ENCODE data around the gene C4BPA. TPM values are rescaled to one million over a fixed set of nuclear protein-coding genes. Genes with fewer than 3 reads are reported as not detected.

Gene C4BPA
- not detected for total RNA-seq

DNA sequence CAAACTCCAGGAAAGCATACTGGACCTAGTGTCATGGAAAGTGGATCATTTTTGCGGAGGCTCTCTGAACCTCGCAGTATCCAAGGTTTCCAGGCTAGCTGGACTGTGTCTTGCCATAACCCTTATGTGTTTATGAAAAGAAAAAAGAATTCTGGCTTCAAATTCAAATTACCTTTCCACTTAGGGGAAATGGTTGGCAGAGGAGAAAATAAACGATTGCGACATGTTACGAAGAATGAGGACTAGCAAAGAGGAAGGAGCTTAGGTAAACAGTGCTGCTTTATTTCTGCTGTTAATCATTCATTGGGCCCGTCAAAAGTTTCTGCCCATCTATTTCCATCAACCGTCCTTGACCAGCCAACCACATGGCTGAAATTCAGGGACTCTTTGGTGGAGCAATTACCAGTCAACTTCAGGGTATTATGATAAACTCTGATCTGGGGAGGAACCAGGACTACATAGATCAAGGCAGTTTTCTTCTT, at the start of gene C4BPA:
TSS of gene C4BPA (plus strand) at position 342 of the 482 bp plus-strand sequence. CDS start 8,793 bp downstream, outside the sequence.
- no peaks in the 10 kb centered on the region for H3K4me1 Mint-ChIP-seq

DNA sequence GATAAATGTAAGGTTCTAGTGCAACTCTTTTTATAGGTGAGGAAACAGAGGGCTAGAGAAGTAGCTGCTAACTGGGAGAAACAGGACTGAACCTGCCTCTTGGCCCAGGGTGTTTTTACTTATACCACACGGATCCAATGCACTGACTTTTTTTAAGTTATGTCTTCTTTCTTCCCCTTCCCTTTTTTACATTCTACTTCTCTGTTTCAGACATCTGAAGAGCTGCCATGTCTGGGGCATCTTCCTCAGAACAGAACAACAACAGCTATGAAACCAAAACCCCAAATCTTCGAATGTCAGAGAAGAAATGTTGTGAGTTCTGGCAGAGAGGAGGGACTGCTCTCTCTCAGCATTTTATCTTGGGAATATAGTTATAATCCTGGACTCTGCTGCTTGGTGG, 49.5 kb upstream of the C4BPA start:
- peaks cover 10% of the 10 kb centered on the region for H3K36me3 Mint-ChIP-seq (ENCODE audit: low read depth)
- H3K4me1 Mint-ChIP-seq = peaks cover 45% of the 10 kb centered on the region
- H3K9me3 Mint-ChIP-seq = peaks cover 9% of the 10 kb centered on the region
- H3K27me3 Mint-ChIP-seq = peaks cover 7% of the 10 kb centered on the region
- no peak for DNase-seq
- H3K4me3 Mint-ChIP-seq = no peak overlapping the region
- ChIA-PET POLR2A (no interaction called here), CTCF (interaction anchor here (0.5 to 0.7 kb wide), 2 partner anchors 23 to 844 kb away, joined by 3 to 4 read pairs; no protein-coding TSS in a partner anchor)
- no peak overlapping the region for H3K27ac Mint-ChIP-seq

More for the DNA sequence above, at the start of gene C4BPA:
- POLR2A ChIA-PET = no interaction called here
- no peak for DNase-seq
- CTCF ChIA-PET = interaction anchor here (1.7 kb wide), 1 partner anchor 9 kb away, joined by 5 read pairs; no protein-coding TSS in a partner anchor
- no peak within 1 kb of the TSS for H3K27ac Mint-ChIP-seq
- H3K27me3 Mint-ChIP-seq = peaks cover 18% of the 10 kb centered on the region
- H3K4me3 Mint-ChIP-seq = no peak within 1 kb of the TSS
- peaks cover 2% of the 10 kb centered on the region for H3K9me3 Mint-ChIP-seq
- peaks cover 9% of the 10 kb centered on the region for H3K36me3 Mint-ChIP-seq (ENCODE audit: low read depth)

- Mint-ChIP-seq H3K27me3 (peaks cover 7% of the 10 kb centered on the region), H3K36me3 (ENCODE audit: low read depth) (peaks cover 3% of the 10 kb centered on the region), H3K4me1 (peaks cover 42% of the 10 kb centered on the region), H3K9me3 (peaks cover 9% of the 10 kb centered on the region), H3K27ac (no peak overlapping the region), H3K4me3 (no peak overlapping the region)
- DNase-seq = no peak
- ChIA-PET CTCF (interaction anchor here (1.1 to 1.5 kb wide), 3 partner anchors 13 to 44 kb away, joined by 3 to 4 read pairs (median 3); no protein-coding TSS in a partner anchor), POLR2A (no interaction called here)
Measured at GRCh38 chr1:207055386-207056001, 48.5 kb upstream of the C4BPA start.

DNA sequence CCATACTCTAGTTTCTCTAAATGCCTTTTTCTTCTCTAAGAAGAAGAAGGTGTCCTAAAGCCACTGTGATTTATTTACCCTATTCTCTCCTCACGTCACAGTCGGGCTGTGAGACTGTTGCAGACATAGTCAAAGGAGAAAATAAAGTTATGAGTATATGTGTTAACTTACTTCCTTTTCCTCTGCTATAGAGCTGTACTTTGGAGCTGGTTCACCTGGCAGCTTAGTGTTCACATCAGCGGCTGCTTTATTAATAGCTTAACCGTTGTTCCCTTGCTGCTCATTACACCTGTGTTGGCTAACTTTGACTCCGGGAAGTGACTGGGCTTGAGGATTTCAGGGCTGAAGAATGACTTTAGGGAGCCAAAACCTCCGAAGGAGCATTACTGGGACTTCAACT, 47.4 kb upstream of the C4BPA start:
- DNase-seq = no peak
- Mint-ChIP-seq H3K4me3 (no peak overlapping the region), H3K9me3 (peaks cover 1% of the 10 kb centered on the region), H3K4me1 (peaks cover 34% of the 10 kb centered on the region), H3K27me3 (peaks cover 7% of the 10 kb centered on the region), H3K27ac (no peak overlapping the region), H3K36me3 (ENCODE audit: low read depth) (peaks cover 2% of the 10 kb centered on the region)
- CTCF ChIA-PET = interaction anchor here (0.6 to 1.5 kb wide), 5 partner anchors 12 to 264 kb away, joined by 3 to 4 read pairs (median 3); no protein-coding TSS in a partner anchor
- POLR2A ChIA-PET = no interaction called here

DNA sequence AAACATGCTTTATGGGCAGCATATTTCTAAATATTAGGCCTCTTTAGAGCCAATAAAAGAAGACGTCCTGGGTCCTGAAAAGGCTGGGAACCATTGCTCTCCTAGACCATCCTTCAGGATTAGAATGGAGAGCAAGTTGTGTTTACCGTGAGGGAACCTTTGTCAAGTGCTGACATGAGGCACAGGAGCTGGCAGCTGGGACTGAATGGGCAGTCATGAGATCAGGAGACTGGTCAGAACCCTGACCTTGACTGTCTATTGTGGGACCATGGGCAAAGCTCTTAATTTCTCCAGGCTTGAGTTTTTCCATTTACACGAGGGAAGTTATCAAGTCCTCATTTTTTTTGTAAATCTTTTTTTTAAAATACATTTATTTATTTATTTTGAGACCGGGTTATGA, 45.8 kb upstream of the C4BPA start:
- no peak for DNase-seq
- Mint-ChIP-seq H3K4me1 (peaks cover 19% of the 10 kb centered on the region), H3K4me3 (no peak overlapping the region), H3K36me3 (ENCODE audit: low read depth) (no peaks in the 10 kb centered on the region), H3K9me3 (no peaks in the 10 kb centered on the region), H3K27ac (no peak overlapping the region), H3K27me3 (peaks cover 5% of the 10 kb centered on the region)
- ChIA-PET POLR2A (no interaction called here), CTCF (interaction anchor here (3.3 kb wide), 1 partner anchor 9 kb away, joined by 14 read pairs; no protein-coding TSS in a partner anchor)

DNA sequence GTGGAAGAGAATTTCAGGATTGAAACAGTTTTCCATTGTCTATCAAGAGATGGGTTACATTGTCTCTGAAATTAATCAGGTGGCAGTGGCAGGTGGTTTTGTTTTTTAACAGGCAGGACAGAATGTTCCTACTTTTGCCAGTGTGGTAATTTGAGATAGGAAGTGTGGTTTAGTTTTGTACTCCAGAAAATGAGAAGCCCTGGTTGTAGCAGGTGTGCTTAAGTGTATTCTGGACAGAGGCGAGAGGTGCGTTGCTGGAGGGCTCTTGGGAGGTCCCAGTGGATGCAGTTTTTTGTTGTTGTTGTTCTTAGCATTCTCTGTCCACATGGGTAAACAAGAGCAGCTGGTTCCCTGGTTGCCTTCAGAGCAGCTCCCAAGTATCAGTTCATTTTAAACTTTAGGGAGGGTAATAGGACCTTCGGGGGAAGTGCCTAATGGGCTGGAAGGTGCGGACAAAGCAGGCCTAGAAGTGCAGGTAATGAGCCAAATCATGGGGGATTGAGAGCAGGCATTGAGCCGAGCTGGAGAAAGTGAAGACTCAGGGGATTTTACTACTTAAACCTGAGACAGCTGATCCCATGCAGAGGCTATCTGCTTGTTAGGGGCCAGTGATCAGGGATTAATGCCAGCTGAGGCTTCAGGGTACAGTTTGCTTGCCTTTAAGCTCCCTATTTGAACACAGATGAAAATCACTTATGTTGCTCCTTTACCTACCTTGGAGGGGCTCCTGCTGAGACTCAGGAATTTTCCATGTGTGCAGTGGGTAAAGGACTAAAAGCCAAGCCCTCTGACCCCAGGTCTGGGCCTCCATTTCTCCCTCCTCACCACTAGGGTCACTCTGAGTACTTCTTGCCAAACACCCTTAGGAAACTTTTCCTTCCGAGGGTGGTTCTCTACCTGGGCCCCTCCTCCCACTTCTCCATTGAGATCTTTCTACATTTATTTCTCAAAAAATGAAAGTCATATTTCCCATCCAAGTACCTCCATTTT, 44.9 kb upstream of the C4BPA start:
- no peaks in the 10 kb centered on the region for H3K36me3 Mint-ChIP-seq (ENCODE audit: low read depth)
- H3K9me3 Mint-ChIP-seq = no peaks in the 10 kb centered on the region
- DNase-seq = no peak
- ChIA-PET POLR2A (no interaction called here), CTCF (interaction anchor here (1.0 to 3.3 kb wide), 5 partner anchors 9 to 123 kb away, joined by 3 to 14 read pairs (median 3); no protein-coding TSS in a partner anchor)
- peaks cover 5% of the 10 kb centered on the region for H3K27me3 Mint-ChIP-seq
- H3K4me3 Mint-ChIP-seq = no peak overlapping the region
- peaks cover 13% of the 10 kb centered on the region for H3K4me1 Mint-ChIP-seq
- H3K27ac Mint-ChIP-seq = no peak overlapping the region

GRCh38 chr1:207059881-207060280, 44.2 kb upstream of the C4BPA start:
- CTCF ChIA-PET = interaction anchor here (0.8 to 3.3 kb wide), 7 partner anchors 9 to 123 kb away, joined by 3 to 14 read pairs (median 3); no protein-coding TSS in a partner anchor
- no peak overlapping the region for H3K4me3 Mint-ChIP-seq

GRCh38 chr1:207060596-207060995, 43.4 kb upstream of the C4BPA start:
- Mint-ChIP-seq H3K9me3 (no peaks in the 10 kb centered on the region), H3K4me1 (peaks cover 3% of the 10 kb centered on the region), H3K4me3 (no peak overlapping the region), H3K36me3 (ENCODE audit: low read depth) (no peaks in the 10 kb centered on the region), H3K27ac (no peak overlapping the region), H3K27me3 (no peaks in the 10 kb centered on the region)
- DNase-seq = no peak
- POLR2A ChIA-PET = interaction anchor here (0.6 kb wide), 1 partner anchor 347 kb away, joined by 3 read pairs; no protein-coding TSS in a partner anchor
- CTCF ChIA-PET = interaction anchor here (0.6 to 3.3 kb wide), 6 partner anchors 10 to 124 kb away, joined by 3 to 14 read pairs (median 3); no protein-coding TSS in a partner anchor

More at GRCh38 chr1:207059881-207060280, 44.2 kb upstream of the C4BPA start:
- H3K27ac Mint-ChIP-seq = no peak overlapping the region
- POLR2A ChIA-PET = interaction anchor here (0.6 kb wide), 2 partner anchors 347 to 354 kb away, joined by 3 read pairs; no protein-coding TSS in a partner anchor
- no peak for DNase-seq
- H3K27me3 Mint-ChIP-seq = peaks cover 4% of the 10 kb centered on the region
- H3K36me3 Mint-ChIP-seq (ENCODE audit: low read depth) = no peaks in the 10 kb centered on the region
- peaks cover 7% of the 10 kb centered on the region for H3K4me1 Mint-ChIP-seq
- H3K9me3 Mint-ChIP-seq = no peaks in the 10 kb centered on the region

GRCh38 chr1:207062058-207062457, 42.0 kb upstream of the C4BPA start:
- POLR2A ChIA-PET = no interaction called here
- Mint-ChIP-seq H3K36me3 (ENCODE audit: low read depth) (no peaks in the 10 kb centered on the region), H3K4me1 (peaks cover 3% of the 10 kb centered on the region), H3K27me3 (no peaks in the 10 kb centered on the region), H3K27ac (no peak overlapping the region), H3K9me3 (no peaks in the 10 kb centered on the region), H3K4me3 (no peak overlapping the region)
- CTCF ChIA-PET = no interaction called here
- no peak for DNase-seq

GRCh38 chr1:207063014-207063413, 41.0 kb upstream of the C4BPA start:
- H3K36me3 Mint-ChIP-seq (ENCODE audit: low read depth) = no peaks in the 10 kb centered on the region
- DNase-seq = no peak
- H3K9me3 Mint-ChIP-seq = no peaks in the 10 kb centered on the region
- H3K27me3 Mint-ChIP-seq = no peaks in the 10 kb centered on the region
- peaks cover 6% of the 10 kb centered on the region for H3K4me1 Mint-ChIP-seq
- ChIA-PET POLR2A (no interaction called here), CTCF (no interaction called here)
- no peak overlapping the region for H3K4me3 Mint-ChIP-seq
- no peak overlapping the region for H3K27ac Mint-ChIP-seq

DNA sequence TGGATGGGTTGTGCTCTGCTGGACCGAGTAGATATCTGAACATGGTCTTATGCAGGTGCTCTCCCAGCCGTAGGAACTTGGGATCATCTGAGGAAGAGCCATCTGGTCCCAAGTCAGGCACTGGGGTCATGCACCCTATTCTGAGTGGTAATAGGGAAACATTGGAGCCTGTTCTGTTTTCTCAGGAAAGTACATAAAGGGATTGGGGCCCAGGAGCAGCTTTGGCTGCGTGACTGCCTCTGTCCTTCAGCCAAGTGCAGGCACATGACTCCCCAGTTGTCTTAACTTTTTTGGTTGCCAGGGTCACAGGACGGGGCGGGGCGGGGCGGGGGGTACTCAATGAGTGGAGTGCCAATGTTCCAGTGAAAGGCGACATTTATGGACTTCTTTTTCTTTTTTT, 39.5 kb upstream of the C4BPA start:
- H3K9me3 Mint-ChIP-seq = no peaks in the 10 kb centered on the region
- ChIA-PET CTCF (interaction anchor here (0.6 to 1.1 kb wide), 2 partner anchors 17 to 160 kb away, joined by 3 read pairs; no protein-coding TSS in a partner anchor), POLR2A (no interaction called here)

GRCh38 chr1:207067185-207067584, 36.8 kb upstream of the C4BPA start:
- Mint-ChIP-seq H3K36me3 (ENCODE audit: low read depth) (peaks cover 5% of the 10 kb centered on the region), H3K9me3 (no peaks in the 10 kb centered on the region), H3K27ac (no peak overlapping the region), H3K27me3 (no peaks in the 10 kb centered on the region), H3K4me1 (peaks cover 37% of the 10 kb centered on the region), H3K4me3 (no peak overlapping the region)
- DNase-seq = no peak
- CTCF ChIA-PET = no interaction called here
- POLR2A ChIA-PET = no interaction called here

More for the DNA sequence above, 39.5 kb upstream of the C4BPA start:
- H3K36me3 Mint-ChIP-seq (ENCODE audit: low read depth) = no peaks in the 10 kb centered on the region
- H3K27me3 Mint-ChIP-seq = no peaks in the 10 kb centered on the region
- H3K4me1 Mint-ChIP-seq = peaks cover 11% of the 10 kb centered on the region
- H3K27ac Mint-ChIP-seq = no peak overlapping the region
- H3K4me3 Mint-ChIP-seq = no peak overlapping the region
- no peak for DNase-seq
